OCI-LY1 (cell line): Measurements from ENCODE around the gene ZBTB7C.

ENCODE experiments used
- EZH2 ChIP-seq: fragments of 200-600 bp; sonication (generic), shearing (Covaris generic); IDR thresholded peaks from 2 replicates; pipeline ENCODE4 v1.8.0; 2017; ENCODE audit warnings: borderline replicate concordance, mixed run types, mild to moderate bottlenecking, antibody characterized with exemption, low read length, moderate library complexity, mixed read lengths
- TF ChIP-seq, protein P1 (sequence below): fragments of 200-600 bp; sonication (generic), shearing (Covaris generic); IDR thresholded peaks from 2 replicates; pipeline ENCODE4 v1.5.1; 2017; ENCODE audit warnings: mild to moderate bottlenecking, antibody characterized with exemption, low read length, moderate library complexity, mixed read lengths

DNA sequence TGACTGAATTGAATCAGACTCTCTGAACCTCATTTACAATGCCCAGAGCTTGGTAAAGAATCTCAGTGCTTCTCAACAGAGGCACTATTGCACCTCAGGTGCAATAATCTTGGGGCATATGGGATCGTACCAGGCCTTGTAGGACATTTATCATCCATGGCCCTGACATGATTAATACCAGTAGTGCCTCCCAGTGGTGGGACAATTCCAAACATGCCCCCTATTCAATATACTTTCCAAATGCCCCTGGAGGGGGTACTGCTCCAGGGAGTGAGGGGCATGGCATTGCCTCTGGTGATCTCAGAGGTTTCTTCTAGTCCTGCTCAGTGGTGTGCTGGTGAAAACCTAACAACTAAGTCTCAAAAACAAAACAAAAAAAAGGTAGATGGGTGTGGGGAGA lies 303.9 kb downstream of the ZBTB7C start:
- TF ChIP-seq, protein P1, sequence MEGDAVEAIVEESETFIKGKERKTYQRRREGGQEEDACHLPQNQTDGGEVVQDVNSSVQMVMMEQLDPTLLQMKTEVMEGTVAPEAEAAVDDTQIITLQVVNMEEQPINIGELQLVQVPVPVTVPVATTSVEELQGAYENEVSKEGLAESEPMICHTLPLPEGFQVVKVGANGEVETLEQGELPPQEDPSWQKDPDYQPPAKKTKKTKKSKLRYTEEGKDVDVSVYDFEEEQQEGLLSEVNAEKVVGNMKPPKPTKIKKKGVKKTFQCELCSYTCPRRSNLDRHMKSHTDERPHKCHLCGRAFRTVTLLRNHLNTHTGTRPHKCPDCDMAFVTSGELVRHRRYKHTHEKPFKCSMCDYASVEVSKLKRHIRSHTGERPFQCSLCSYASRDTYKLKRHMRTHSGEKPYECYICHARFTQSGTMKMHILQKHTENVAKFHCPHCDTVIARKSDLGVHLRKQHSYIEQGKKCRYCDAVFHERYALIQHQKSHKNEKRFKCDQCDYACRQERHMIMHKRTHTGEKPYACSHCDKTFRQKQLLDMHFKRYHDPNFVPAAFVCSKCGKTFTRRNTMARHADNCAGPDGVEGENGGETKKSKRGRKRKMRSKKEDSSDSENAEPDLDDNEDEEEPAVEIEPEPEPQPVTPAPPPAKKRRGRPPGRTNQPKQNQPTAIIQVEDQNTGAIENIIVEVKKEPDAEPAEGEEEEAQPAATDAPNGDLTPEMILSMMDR, result no peak; the same call in 1 of the 2 replicates
- TF ChIP-seq EZH2, result no peak
